ENCODE data around the gene SUPT20HL1.

- no peak for TF ChIP-seq POLR2A (IDR thresholded peaks at IDR 0.05)
- no peak for TF ChIP-seq CTCF (IDR thresholded peaks at IDR 0.05)
Measured at GRCh38 chrX:24325231-24325630, 35.2 kb upstream of the SUPT20HL1 start.
